Sigmoid colon (tissue), 3 donors: Measurements from ENCODE around the gene BNIP5.

ENCODE experiments used
- POLR2A ChIP-seq, 2 donors: fragments of 450-650 bp; IDR thresholded peaks; one replicate each; pipeline ENCODE4 v1.6.1; 2016; ENCODE audit warnings: antibody characterized with exemption in 2 of 2, mild to moderate bottlenecking in 2 of 2, moderate library complexity in 2 of 2
- TF ChIP-seq, protein P1 (sequence below), 4 experiments: fragments of 450-650 bp in 3 of 4; fragments of 200-600 bp in 1 of 4; IDR thresholded peaks; one replicate each; pipeline ENCODE4 v1.5.1; 2016 to 2019; ENCODE audit warnings: antibody characterized with exemption in 4 of 4, mild to moderate bottlenecking in 3 of 4, moderate library complexity in 2 of 4

DNA sequence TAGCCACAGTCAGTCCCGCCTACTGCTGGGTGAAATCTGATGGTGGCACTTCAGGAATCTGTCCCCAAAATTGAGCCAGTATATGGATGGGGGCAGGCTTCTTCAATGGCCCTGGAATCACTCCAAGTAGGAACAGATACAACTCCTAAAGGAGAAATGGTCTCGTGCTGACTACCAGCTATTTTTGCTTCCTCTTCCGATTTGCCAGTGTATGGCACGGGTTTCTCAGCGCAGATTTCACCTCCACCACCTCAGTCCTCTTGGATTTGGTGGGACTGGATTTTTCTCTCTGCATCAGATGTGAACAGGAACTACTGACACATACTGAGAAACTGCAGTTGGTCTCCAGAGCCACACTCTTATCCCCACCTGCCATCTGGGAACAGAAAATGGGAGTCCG lies 39.6 kb downstream of the BNIP5 start:
- TF ChIP-seq POLR2A (IDR thresholded peaks at IDR 0.05): no peak
- TF ChIP-seq, protein P1, sequence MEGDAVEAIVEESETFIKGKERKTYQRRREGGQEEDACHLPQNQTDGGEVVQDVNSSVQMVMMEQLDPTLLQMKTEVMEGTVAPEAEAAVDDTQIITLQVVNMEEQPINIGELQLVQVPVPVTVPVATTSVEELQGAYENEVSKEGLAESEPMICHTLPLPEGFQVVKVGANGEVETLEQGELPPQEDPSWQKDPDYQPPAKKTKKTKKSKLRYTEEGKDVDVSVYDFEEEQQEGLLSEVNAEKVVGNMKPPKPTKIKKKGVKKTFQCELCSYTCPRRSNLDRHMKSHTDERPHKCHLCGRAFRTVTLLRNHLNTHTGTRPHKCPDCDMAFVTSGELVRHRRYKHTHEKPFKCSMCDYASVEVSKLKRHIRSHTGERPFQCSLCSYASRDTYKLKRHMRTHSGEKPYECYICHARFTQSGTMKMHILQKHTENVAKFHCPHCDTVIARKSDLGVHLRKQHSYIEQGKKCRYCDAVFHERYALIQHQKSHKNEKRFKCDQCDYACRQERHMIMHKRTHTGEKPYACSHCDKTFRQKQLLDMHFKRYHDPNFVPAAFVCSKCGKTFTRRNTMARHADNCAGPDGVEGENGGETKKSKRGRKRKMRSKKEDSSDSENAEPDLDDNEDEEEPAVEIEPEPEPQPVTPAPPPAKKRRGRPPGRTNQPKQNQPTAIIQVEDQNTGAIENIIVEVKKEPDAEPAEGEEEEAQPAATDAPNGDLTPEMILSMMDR (IDR thresholded peaks at IDR 0.05): no peak
